ENCODE results near the gene GAGE12G. TPM values are rescaled to one million over a fixed set of nuclear protein-coding genes. Genes with fewer than 3 reads are reported as not detected.

The GAGE12G gene
- total and polyA plus RNA-seq, 2 of the 4 experiments (the other 2 are of a cell fraction), result not detected

Small RNA genes lying within 50 kb of the gene (microRNA-seq; reads per million reads assigned to microRNA genes)
- not detected for gene GAGE12B (ENCODE audit: insufficient read depth, insufficient read length)

Small RNA genes lying within 50 kb of the gene (small RNA-seq; reads per million reads assigned to genes)
- gene GAGE12B, result 0 reads per million in 5 experiments

Other genes with a start within 250 kb of the GAGE12G start
- gene GAGE12J, start 248.4 kb upstream of the GAGE12G start, total RNA-seq (2012; rRNA removed), result not detected in 2 replicates
- not detected in 2 replicates for gene GAGE12J, start 248.4 kb upstream of the GAGE12G start, polyA plus RNA-seq (2012; rRNA removed)
- gene GAGE13, start 238.8 kb upstream of the GAGE12G start, total RNA-seq (2012; rRNA removed), result not detected in 2 replicates
- not detected in 2 replicates for gene GAGE13, start 238.8 kb upstream of the GAGE12G start, polyA plus RNA-seq (2012; rRNA removed)
- gene GAGE12C, start 38.2 kb upstream of the GAGE12G start, total RNA-seq (2012; rRNA removed), result not detected in 2 replicates
- gene GAGE12C, start 38.2 kb upstream of the GAGE12G start, polyA plus RNA-seq (2012; rRNA removed), result not detected in 2 replicates
- not detected in 2 replicates for gene GAGE12D, start 28.7 kb upstream of the GAGE12G start, total RNA-seq (2012; rRNA removed)
- not detected in 2 replicates for gene GAGE12D, start 28.7 kb upstream of the GAGE12G start, polyA plus RNA-seq (2012; rRNA removed)
- gene GAGE12E, start 19.1 kb upstream of the GAGE12G start, total RNA-seq (2012; rRNA removed), result not detected in 2 replicates
- not detected in 2 replicates for gene GAGE12E, start 19.1 kb upstream of the GAGE12G start, polyA plus RNA-seq (2012; rRNA removed)
- not detected in 2 replicates for gene GAGE12F, start 9.6 kb upstream of the GAGE12G start, total RNA-seq (2012; rRNA removed)
- gene GAGE12F, start 9.6 kb upstream of the GAGE12G start, polyA plus RNA-seq (2012; rRNA removed), result not detected in 2 replicates
- gene GAGE12H, start 9.5 kb downstream of the GAGE12G start, total RNA-seq (2012; rRNA removed), result not detected in 2 replicates
- not detected in 2 replicates for gene GAGE12H, start 9.5 kb downstream of the GAGE12G start, polyA plus RNA-seq (2012; rRNA removed)
- gene GAGE2A, start 19.1 kb downstream of the GAGE12G start, total RNA-seq (2012; rRNA removed), result not detected in 2 replicates
- not detected in 2 replicates for gene GAGE2A, start 19.1 kb downstream of the GAGE12G start, polyA plus RNA-seq (2012; rRNA removed)
- gene GAGE1, start 28.6 kb downstream of the GAGE12G start, total RNA-seq (2012; rRNA removed), result not detected in 2 replicates
- gene GAGE1, start 28.6 kb downstream of the GAGE12G start, polyA plus RNA-seq (2012; rRNA removed), result not detected in 2 replicates
- gene PAGE1, start 125.6 kb downstream of the GAGE12G start, total RNA-seq (2012; rRNA removed), result not detected in 2 replicates
- gene PAGE1, start 125.6 kb downstream of the GAGE12G start, polyA plus RNA-seq (2012; rRNA removed), result not detected in 2 replicates